PC-3 (cell line): ENCODE results near the gene ABHD14A. TPM values are rescaled to one million over a fixed set of nuclear protein-coding genes. Genes with fewer than 3 reads are reported as not detected.

Experiments
- ATAC-seq: fragments of 200-7000 bp; cut with Tn5 transposase; 2 replicates; pipeline ENCODE4 v1.9.1; 2020; ENCODE audit warnings: mild to moderate bottlenecking, moderate library complexity
- BruUV-seq: library from RNA; stranded (reverse); fragments of 400-500 nt; replicated peaks from 2 replicates; lab custom pipeline; 2021; lab: Mats Ljungman, UMichigan
- CTCF ChIA-PET: fragments of 300-600 bp; sonication (Branson Sonifier 250); formaldehyde crosslinking; loops from one replicate; lab custom pipeline; 2022; ENCODE audit warnings: antibody characterized with exemption; lab: Charles Lee
- POLR2A ChIA-PET: fragments of 300-600 bp; sonication (Branson Sonifier 250); formaldehyde crosslinking; loops from one replicate; lab custom pipeline; 2022; ENCODE audit warnings: antibody characterized with exemption; ENCODE audit not compliant: unreplicated experiment; lab: Charles Lee
- DNase-seq: peaks from one replicate; pipeline ENCODE4 v3.0.0-alpha.2; 2015
- H2AFZ ChIP-seq: fragments of 300-600 bp; sonication (generic); 2 replicates; pipeline ENCODE4 v1.6.0; 2016; ENCODE audit warnings: antibody characterized with exemption, low read length
- H3F3A ChIP-seq: fragments of 300-600 bp; sonication (generic); one replicate; pipeline ENCODE4 v1.6.0; 2017; ENCODE audit warnings: antibody characterized with exemption, low read length, control low read depth, mild to moderate bottlenecking; ENCODE audit not compliant: unreplicated experiment
- H3K27ac ChIP-seq: fragments of 300-600 bp; sonication (generic); 2 replicates; pipeline ENCODE4 v1.5.1; 2016; ENCODE audit warnings: mild to moderate bottlenecking, low read length
- H3K27me3 ChIP-seq: fragments of 300-600 bp; sonication (generic); 2 replicates; pipeline ENCODE4 v1.6.1; 2016; ENCODE audit warnings: low read length, mixed read lengths
- H3K36me3 ChIP-seq: fragments of 300-600 bp; sonication (generic); 2 replicates; pipeline ENCODE4 v1.6.1; 2016; ENCODE audit warnings: low read depth, mixed run types, low read length, mixed read lengths
- H3K4me1 ChIP-seq: fragments of 300-600 bp; sonication (generic); 2 replicates; pipeline ENCODE4 v1.5.1; 2016; ENCODE audit warnings: low read length; ENCODE audit not compliant: insufficient read depth
- H3K4me2 ChIP-seq: fragments of 300-600 bp; sonication (generic); 2 replicates; pipeline ENCODE4 v1.6.0; 2016; ENCODE audit warnings: low read length
- H3K4me3 ChIP-seq: fragments of 300-600 bp; sonication (generic); 2 replicates; pipeline ENCODE4 v1.5.1; 2016; ENCODE audit warnings: mild to moderate bottlenecking, low read length, mixed read lengths
- H3K79me2 ChIP-seq: fragments of 300-600 bp; sonication (generic); 2 replicates; pipeline ENCODE4 v1.6.1; 2017; ENCODE audit warnings: low read length, mixed read lengths
- H3K9ac ChIP-seq: fragments of 300-600 bp; sonication (generic); 2 replicates; pipeline ENCODE4 v1.6.0; 2016; ENCODE audit warnings: mild to moderate bottlenecking, low read length
- H3K9me2 ChIP-seq: fragments of 300-600 bp; sonication (generic); replicated peaks from 2 replicates; pipeline ENCODE4 v1.6.1; 2016; ENCODE audit warnings: mixed run types, low read length, mixed read lengths
- H3K9me3 ChIP-seq: fragments of 300-600 bp; sonication (generic); 2 replicates; pipeline ENCODE4 v1.6.1; 2016; ENCODE audit warnings: low read length, mixed read lengths
- H4K20me1 ChIP-seq: fragments of 300-600 bp; sonication (generic); 2 replicates; pipeline ENCODE4 v1.6.1; 2016; ENCODE audit warnings: low read length, mixed read lengths
- CTCF ChIP-seq: fragments of 300-600 bp; sonication (generic); conservative IDR thresholded peaks from 2 replicates; pipeline ENCODE4 v1.5.1; 2017; ENCODE audit warnings: antibody characterized with exemption, low read depth, mild to moderate bottlenecking, low read length
- EZH2 ChIP-seq: fragments of 300-600 bp; sonication (generic); IDR thresholded peaks from one replicate; pipeline ENCODE4 v1.6.1; 2017; ENCODE audit warnings: antibody characterized with exemption, mild to moderate bottlenecking, low read length; ENCODE audit not compliant: unreplicated experiment
- EZH2phosphoT487 ChIP-seq: fragments of 300-600 bp; sonication (generic); IDR thresholded peaks from 2 replicates; pipeline ENCODE4 v1.6.1; 2018; ENCODE audit warnings: mild to moderate bottlenecking, antibody characterized with exemption, low read length, borderline replicate concordance
- intact Hi-C: fragments of 100-400 bp; cut with micrococcal nuclease; formaldehyde crosslinking; loops from 2 replicates; pipeline ENCODE4 v1.9.0; 2023
- total RNA-seq: library from RNA; depleted of rRNA; stranded (reverse); fragments of >200 nt; gene quantifications from 2 replicates; pipeline ENCODE4 v1.2.3, GENCODE V29; 2014

The ABHD14A gene
- total RNA-seq, 1 experiment from 2014 or later = 23.4 TPM

- Histone ChIP-seq H3K36me3 (no peaks in the 10 kb centered on the region), H4K20me1 (no peaks in the 10 kb centered on the region), H3K9me3 (no peaks in the 10 kb centered on the region), H3K27me3 (no peaks in the 10 kb centered on the region), H2AFZ (no peak overlapping the region), H3K79me2 (peaks cover 7% of the 10 kb centered on the region), H3K4me1 (peaks cover 12% of the 10 kb centered on the region), H3K9ac (no peak overlapping the region), H3F3A (no peaks in the 10 kb centered on the region), H3K4me3 (peak overlapping the region; percentile 73), H3K9me2 (no peaks in the 10 kb centered on the region), H3K4me2 (peak overlapping the region; percentile 94), H3K27ac (no peak overlapping the region)
- POLR2A ChIA-PET = interaction anchor here (0.7 kb wide), 1 partner anchor 23 kb away, joined by 3 read pairs; no protein-coding TSS in a partner anchor
- intact Hi-C loops = no loop called here
- DNase-seq = no peak
- no TSS peak for BruUV-seq
- no peak for ATAC-seq
- CTCF ChIA-PET = interaction anchor here (0.7 kb wide), 1 partner anchor 24 kb away, joined by 3 read pairs; the partner anchor contains the start of gene RRP9
- TF ChIP-seq EZH2 (no peak), EZH2phosphoT487 (no peak), CTCF (no peak)
Measured at GRCh38 chr3:51966016-51966415, 8.8 kb upstream of the ABHD14A start.

- H3K4me1 ChIP-seq = peaks cover 15% of the 10 kb centered on the region
- no peaks in the 10 kb centered on the region for H3F3A ChIP-seq
- H3K9me3 ChIP-seq = no peaks in the 10 kb centered on the region
- H3K36me3 ChIP-seq = no peaks in the 10 kb centered on the region
- DNase-seq (no peak), ATAC-seq (no peak)
- BruUV-seq = no TSS peak
- H3K27me3 ChIP-seq = no peaks in the 10 kb centered on the region
- intact Hi-C loops = no loop called here
- H3K27ac ChIP-seq = no peak overlapping the region
- no peaks in the 10 kb centered on the region for H4K20me1 ChIP-seq
- peak overlapping the region; percentile 73 for H3K4me3 ChIP-seq
- peak overlapping the region; percentile 94 for H3K4me2 ChIP-seq
- CTCF ChIA-PET = interaction anchor here (0.7 kb wide), 1 partner anchor 25 kb away, joined by 3 read pairs; the partner anchor contains the start of gene RRP9
- TF ChIP-seq EZH2 (no peak), EZH2phosphoT487 (no peak), CTCF (no peak)
- no peaks in the 10 kb centered on the region for H3K9me2 ChIP-seq
- POLR2A ChIA-PET = interaction anchor here (0.6 to 0.7 kb wide), 3 partner anchors 17 to 25 kb away, joined by 3 to 7 read pairs (median 3); partner anchors contain the start of genes PARP3 and RRP9
- no peak overlapping the region; the same call in 1 of the 2 replicates for H2AFZ ChIP-seq
- peaks cover 11% of the 10 kb centered on the region for H3K79me2 ChIP-seq
- H3K9ac ChIP-seq = peak overlapping the region; percentile 75
Measured at GRCh38 chr3:51966486-51966885, 8.4 kb upstream of the ABHD14A start.

GRCh38 chr3:51966922-51967383, 7.9 kb upstream of the ABHD14A start:
- H3F3A ChIP-seq = no peaks in the 10 kb centered on the region
- no TSS peak for BruUV-seq
- CTCF ChIA-PET = interaction anchor here (0.6 to 0.7 kb wide), 3 partner anchors 14 to 25 kb away, joined by 3 to 8 read pairs (median 3); partner anchors contain the start of genes ACY1 and RRP9
- peak overlapping the region; percentile 62 for H2AFZ ChIP-seq
- peaks cover 16% of the 10 kb centered on the region for H3K79me2 ChIP-seq
- POLR2A ChIA-PET = interaction anchor here (0.6 kb wide), 2 partner anchors 16 to 25 kb away, joined by 3 to 7 read pairs; partner anchors contain the start of genes PARP3 and RRP9
- H3K4me3 ChIP-seq = peak overlapping the region; percentile 73
- H3K36me3 ChIP-seq = no peaks in the 10 kb centered on the region
- no peaks in the 10 kb centered on the region for H3K9me3 ChIP-seq
- no peaks in the 10 kb centered on the region for H3K9me2 ChIP-seq
- peak overlapping the region; percentile 75 for H3K9ac ChIP-seq
- H3K4me1 ChIP-seq = peaks cover 16% of the 10 kb centered on the region
- H4K20me1 ChIP-seq = no peaks in the 10 kb centered on the region
- H3K27ac ChIP-seq = no peak overlapping the region
- ATAC-seq = peak; percentile 14
- DNase-seq = no peak
- intact Hi-C loops = no loop called here
- H3K4me2 ChIP-seq = peak overlapping the region; percentile 94
- TF ChIP-seq EZH2 (no peak), CTCF (no peak), EZH2phosphoT487 (no peak)
- H3K27me3 ChIP-seq = no peaks in the 10 kb centered on the region
